Mucosa of descending colon (tissue), 3 donors: ENCODE measurements around the gene STRN4. TPM values are rescaled to one million over a fixed set of nuclear protein-coding genes. Genes with fewer than 3 reads are reported as not detected.
A peak's percentile ranks its signal among the peaks of the same experiment; 100 is the strongest.
"Not testable (repeated sequence)": the region's sequence is repeated elsewhere in the genome, so short reads cannot be mapped to it uniquely, and the experiment has no call there.

Experiments
- ATAC-seq: fragments of 200-7000 bp; cut with Tn5 transposase; one replicate; pipeline ENCODE4 v1.9.1; 2020; ENCODE audit warnings: mild to moderate bottlenecking, moderate library complexity
- DNase-seq, 3 donors: peaks; one replicate each; pipeline ENCODE4 v3.0.0-alpha.2; 2020
- H3K36me3 ChIP-seq: fragments of 200-600 bp; one replicate; pipeline ENCODE4 v1.8.0; 2021; ENCODE audit warnings: low read depth, mild to moderate bottlenecking
- H3K4me1 ChIP-seq: fragments of 200-600 bp; one replicate; pipeline ENCODE4 v1.8.0; 2021; ENCODE audit warnings: low read depth, mild to moderate bottlenecking
- H3K4me3 ChIP-seq: fragments of 200-600 bp; one replicate; pipeline ENCODE4 v1.8.0; 2021; ENCODE audit warnings: mild to moderate bottlenecking
- H3K9me3 ChIP-seq: fragments of 200-600 bp; one replicate; pipeline ENCODE4 v1.8.0; 2021; ENCODE audit warnings: mild to moderate bottlenecking
- CTCF ChIP-seq: fragments of 200-600 bp; IDR thresholded peaks from one replicate; pipeline ENCODE4 v1.8.0; 2022; ENCODE audit warnings: antibody characterized with exemption, mild to moderate bottlenecking
- intact Hi-C, 2 donors: fragments of 100-400 bp; cut with DNase I in 1 of 2; cut with micrococcal nuclease in 1 of 2; formaldehyde crosslinking; loops; one replicate each; pipeline versions ENCODE4 v1.11.0 to v1.11.1; 2022; cut with DNase I, micrococcal nuclease
- total RNA-seq, 3 donors: library from RNA; stranded (reverse); fragmentation: NEBNext Ultra II Directional in 2 of 3; extraction: Animal tissue kit (Norgen Biotek cat#: 25700) in 2 of 3; gene quantifications; one replicate each; pipeline versions ENCODE4 v1.2.1 to v1.2.4, GENCODE V29; 2021 to 2023
- donor health status: DM: no; HTN: no; CAD: no; lungs with moderate emphysema.
- donor health status: DM: no; HTN: no; CAD: no.
- donor health status: DM: no; HTN: yes; CAD: no.

STRN4 gene
- total RNA-seq, 3 donors from 2014 or later: 68.3 to 79.2 (median 73.7) TPM

- intact Hi-C loops: no loop called here
- Histone ChIP-seq H3K4me3 (peak overlapping the region; percentile 84), H3K36me3 (no peaks in the 10 kb centered on the region), H3K4me1 (peaks cover 32% of the 10 kb centered on the region), H3K9me3 (no peaks in the 10 kb centered on the region)
- TF ChIP-seq CTCF: no peak
- ATAC-seq: no peak
- DNase-seq: no peak
These were observed 30.7 kb downstream of the STRN4 start for GRCh38 chr19:46715620-46715974.

GRCh38 chr19:46714444-46715106 lies 31.7 kb downstream of the STRN4 start:
- Histone ChIP-seq H3K9me3 (no peaks in the 10 kb centered on the region), H3K36me3 (no peaks in the 10 kb centered on the region), H3K4me1 (peaks cover 32% of the 10 kb centered on the region), H3K4me3 (peak overlapping the region; percentile 54)
- ATAC-seq: peak; percentile 64
- DNase-seq: peak in 1 of 3 donors; percentile 40
- TF ChIP-seq CTCF: no peak
- intact Hi-C loops: no loop called here

- no peaks in the 10 kb centered on the region for H3K36me3 ChIP-seq
- no peak for TF ChIP-seq CTCF
- intact Hi-C loops: no loop called here
- ATAC-seq: peak; percentile 83
- DNase-seq: peak; percentile 95 to 98 (median 96)
- H3K4me1 ChIP-seq: peaks cover 32% of the 10 kb centered on the region
- peak overlapping the region; percentile 54 for H3K4me3 ChIP-seq
- H3K9me3 ChIP-seq: no peaks in the 10 kb centered on the region
These were observed 32.3 kb downstream of the STRN4 start for GRCh38 chr19:46713781-46714443.

- DNase-seq, H3K36me3 ChIP-seq, intact Hi-C loops, ATAC-seq, H3K9me3 ChIP-seq, H3K4me3 ChIP-seq: not testable (repeated sequence)
- peaks cover 23% of the 10 kb centered on the region for H3K4me1 ChIP-seq
These were observed 33.4 kb downstream of the STRN4 start for GRCh38 chr19:46712768-46713338.

- DNase-seq: peak in 1 of 3 donors; percentile 52
- TF ChIP-seq CTCF: no peak
- H3K36me3 ChIP-seq: no peaks in the 10 kb centered on the region
- no peak for ATAC-seq
- no peak overlapping the region for H3K4me3 ChIP-seq
- intact Hi-C loops: no loop called here
- no peaks in the 10 kb centered on the region for H3K9me3 ChIP-seq
- peaks cover 17% of the 10 kb centered on the region for H3K4me1 ChIP-seq
These were observed 35.6 kb downstream of the STRN4 start for GRCh38 chr19:46710687-46711086.
